Stimulated activated CD8-positive, alpha-beta memory T cell treated with anti-CD3 and anti-CD28 coated beads, Interleukin-7, amount 100 ng/mL, for 4 hours (primary cell): Measurements from ENCODE around the gene ICAM1.

Source experiments
- DNase-seq, 2 donors: peaks; one replicate each; pipeline ENCODE4 v3.0.0-alpha.2; 2020; ENCODE audit warnings: low read depth in 2 of 2

Gene ICAM1

DNA sequence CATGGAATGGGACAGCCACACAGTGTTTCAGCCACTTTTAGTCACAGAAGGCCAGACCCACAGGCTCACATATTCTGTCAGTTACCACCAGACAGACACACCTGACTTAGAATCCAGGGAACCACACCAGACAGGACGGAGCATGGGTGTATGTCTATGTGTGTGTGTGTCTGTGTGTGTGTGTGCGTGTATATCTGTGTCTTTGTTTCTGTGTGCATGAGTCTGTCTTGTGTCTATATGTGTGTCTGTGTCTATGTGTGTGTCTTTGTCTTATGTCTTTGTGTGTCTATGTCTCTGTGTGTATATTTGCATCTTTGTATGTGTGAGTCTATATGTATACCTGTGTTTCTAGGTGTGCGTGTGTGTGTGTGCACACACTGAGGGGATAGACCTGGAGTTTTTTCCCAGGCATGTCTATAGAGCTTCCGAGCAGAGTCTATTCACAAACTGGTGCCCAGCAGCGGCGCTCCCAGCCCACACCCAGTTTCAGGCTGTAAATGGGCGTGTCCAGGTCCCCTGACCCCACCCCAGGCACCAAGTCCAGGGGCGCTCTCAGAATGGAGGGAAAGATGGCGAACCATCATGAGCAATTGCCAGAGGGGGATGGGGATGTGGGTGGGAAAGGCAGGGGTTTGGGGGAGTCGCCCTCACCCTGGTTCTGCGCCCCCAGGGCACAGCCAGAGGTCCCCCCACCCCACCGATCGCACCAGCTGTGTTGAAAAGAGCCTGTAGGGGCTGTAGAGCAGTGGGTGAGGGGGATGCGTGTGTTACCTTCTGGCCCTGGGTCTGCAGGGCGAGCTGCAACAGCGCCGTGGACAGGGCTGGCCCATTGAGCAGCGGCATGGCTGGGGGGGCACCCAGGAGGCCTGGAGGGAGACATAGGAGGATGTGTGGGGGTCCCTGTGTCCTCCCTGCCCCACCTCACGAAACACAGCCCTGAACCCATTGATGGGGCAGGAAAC is 51.2 kb downstream of the ICAM1 start:
- no peak for DNase-seq

DNA sequence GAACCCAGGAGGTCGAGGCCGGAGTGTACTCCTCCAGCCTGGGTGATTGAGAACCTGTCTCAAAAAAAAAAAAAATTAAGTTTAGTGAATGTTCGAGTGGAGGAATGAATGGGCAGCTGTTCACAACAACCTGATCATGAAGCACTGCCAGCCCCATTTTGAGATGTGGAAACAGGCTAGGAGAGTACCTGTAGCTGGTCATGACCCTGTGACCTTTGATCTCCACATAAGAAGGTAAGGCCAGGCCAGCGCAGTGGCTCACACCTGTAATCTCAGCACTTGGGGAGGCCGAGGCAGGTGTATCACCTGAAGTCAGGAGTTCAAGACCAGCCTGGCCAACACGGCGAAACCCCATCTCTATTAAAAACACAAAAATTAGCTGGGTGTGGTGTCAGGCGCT is 54.8 kb downstream of the ICAM1 start:
- DNase-seq, result no peak

DNA sequence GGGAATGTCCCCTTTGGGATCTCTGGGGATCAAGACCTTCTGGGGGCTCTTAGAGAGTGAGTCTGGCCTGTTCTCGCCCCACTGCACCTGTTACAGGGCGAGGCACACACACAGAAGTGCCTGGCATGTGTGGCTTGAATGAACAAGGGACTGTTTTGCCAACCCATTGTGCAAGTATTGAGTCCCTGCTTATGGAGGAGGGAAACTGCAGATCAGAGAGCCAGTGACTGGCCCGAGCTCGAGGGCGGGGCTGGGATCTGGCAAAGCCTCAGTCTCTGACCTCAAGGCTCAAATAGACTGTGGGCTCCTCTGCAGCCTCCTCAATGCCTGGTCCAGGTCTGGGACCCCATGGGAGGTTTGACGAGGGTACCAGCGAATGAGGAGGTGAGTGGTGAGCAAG is 56.9 kb downstream of the ICAM1 start:
- DNase-seq, result no peak

DNA sequence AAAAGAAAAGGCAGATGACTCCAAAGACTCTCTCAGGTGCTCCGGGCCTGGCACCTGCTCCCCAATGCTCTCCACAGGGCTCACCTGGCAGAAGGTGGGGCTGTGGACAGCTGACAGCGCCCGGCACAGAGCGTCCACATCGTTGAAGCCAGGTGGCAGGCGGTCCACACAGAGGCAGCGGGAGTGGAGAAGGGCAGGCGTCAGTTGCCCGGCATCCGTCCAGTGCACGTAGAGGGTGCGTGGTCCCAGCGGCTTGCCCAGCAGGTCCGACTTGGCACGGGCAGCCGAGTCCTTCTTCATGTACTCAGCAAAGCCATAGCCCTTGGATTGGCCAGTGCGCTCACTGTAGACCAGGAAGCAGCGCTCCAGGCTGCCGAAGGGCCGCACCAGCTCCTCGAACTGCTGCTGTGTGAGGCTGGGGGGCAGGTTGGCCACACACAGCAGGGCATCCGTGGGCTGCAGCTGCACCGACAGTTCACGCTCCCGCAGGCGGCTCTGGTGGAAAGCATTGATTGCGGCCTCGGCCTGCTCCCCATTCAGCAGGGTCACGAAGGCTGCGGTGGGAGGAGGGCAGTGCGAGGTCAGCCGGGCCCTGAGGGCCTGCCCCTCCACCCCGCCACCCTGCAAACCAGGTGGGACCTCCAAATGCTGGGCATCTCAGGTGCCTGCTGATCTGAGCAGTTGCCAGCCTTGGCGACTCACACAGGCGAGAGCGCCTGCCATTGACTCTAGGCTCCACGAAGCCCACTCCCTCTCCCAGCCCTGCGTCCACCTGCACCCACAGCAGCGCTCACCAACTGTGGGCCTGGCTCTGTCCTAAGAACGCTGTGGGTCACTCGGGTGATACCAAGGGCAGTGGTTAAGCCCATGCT is 57.9 kb downstream of the ICAM1 start:
- DNase-seq, result no peak

DNA sequence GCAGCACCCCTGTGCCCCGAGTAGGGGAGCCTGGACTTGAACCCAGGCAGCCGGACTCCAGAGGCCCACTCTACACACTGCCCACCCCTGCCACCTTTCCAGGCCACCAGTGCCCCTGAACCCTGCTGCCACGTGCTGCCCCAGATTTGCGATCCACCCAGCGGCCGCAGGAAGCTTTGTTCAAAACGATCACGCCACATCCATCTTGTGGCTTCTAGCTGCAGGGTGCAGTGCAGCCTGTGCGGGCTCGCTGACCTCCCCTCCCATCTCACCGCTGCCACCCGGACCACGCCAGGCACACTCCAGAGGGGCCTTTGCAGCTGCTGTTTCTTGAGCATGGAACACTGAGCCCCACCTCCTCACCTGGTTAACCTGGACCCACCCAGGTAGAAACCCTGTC is 58.6 kb downstream of the ICAM1 start:
- no peak for DNase-seq

DNA sequence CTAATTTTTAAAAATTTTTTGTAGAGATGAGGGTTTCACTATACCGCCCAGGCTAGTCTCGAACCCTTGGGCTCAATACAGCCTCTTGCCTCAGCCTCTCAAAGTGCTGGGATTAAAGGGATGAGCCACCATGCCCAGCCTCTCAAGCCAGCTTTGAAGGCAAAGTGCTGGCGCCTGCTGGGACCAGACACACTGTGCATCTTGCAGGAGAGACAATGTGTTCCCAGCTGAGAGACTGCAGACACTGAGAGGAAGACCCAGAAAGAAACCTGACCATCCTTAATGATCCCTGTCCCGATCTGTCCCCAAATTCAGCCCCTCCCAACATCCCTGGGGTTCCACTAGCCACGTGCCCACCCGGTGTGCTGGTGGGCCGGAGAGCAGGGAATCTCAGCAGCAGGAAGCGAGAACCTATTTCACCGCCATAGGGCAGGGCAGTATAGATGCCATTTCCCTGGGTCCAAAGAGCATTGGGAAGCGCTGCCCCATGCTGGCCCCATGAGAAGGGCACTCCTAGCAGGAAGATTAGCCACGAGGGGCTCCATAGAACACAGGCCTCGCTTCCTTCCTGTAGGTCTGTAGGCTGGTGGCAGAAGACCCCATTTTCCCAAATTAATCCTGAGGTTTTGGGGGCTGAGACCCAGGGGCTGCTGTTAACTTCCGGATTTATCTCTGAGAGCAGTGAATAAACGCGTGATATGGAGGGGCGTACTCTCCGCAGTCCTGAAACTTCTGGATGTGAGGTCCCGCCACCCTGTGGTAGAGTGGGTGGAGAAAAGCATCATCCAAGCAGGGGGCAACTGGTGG is 61.4 kb downstream of the ICAM1 start:
- no peak for DNase-seq

DNA sequence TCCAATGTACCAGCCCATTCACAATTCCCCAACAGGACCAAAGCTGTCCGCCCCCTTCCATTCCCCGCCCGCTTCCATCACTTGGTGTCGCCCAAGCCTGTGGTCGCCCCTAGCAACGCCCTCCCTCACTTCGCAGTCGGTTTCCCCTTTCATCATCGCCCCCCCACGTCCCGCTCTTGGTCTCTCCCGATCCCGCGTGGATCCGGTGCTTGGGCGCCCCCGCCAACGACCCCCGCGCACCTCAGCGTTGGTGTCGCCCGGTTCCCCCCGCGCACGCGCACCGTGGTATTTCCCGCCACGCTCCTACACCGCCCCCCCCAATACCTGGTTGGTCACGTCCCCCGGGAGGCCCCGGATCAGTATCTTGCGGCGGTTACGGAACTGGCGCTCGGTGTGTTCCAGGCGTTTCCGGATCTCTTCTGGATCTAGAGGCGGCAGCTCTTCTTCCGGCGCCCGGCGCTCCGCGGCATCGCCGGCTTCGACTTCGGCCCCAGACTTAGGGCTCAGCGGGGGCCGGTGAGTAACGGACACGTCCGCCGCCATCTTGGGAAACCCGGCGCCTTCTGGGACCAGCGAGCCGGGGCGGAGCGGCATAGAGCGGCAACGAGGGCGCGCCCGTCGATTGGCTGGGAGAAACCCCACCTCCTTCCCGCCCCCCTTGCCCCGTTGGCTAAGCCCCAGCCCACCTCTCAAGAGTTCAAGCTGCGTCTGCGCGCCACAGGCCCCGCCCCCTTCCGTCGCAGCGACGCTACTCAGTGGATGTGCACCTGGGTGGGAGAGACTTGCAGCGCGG is 62.2 kb downstream of the ICAM1 start, which contains the start of gene RAVER1:
Gene RAVER1, minus strand, starts transcription at position 565 of the 793 bp plus-strand sequence. Its CDS starts 22 bp downstream, at position 543.
- peak; percentile 95 to 99 for DNase-seq

DNA sequence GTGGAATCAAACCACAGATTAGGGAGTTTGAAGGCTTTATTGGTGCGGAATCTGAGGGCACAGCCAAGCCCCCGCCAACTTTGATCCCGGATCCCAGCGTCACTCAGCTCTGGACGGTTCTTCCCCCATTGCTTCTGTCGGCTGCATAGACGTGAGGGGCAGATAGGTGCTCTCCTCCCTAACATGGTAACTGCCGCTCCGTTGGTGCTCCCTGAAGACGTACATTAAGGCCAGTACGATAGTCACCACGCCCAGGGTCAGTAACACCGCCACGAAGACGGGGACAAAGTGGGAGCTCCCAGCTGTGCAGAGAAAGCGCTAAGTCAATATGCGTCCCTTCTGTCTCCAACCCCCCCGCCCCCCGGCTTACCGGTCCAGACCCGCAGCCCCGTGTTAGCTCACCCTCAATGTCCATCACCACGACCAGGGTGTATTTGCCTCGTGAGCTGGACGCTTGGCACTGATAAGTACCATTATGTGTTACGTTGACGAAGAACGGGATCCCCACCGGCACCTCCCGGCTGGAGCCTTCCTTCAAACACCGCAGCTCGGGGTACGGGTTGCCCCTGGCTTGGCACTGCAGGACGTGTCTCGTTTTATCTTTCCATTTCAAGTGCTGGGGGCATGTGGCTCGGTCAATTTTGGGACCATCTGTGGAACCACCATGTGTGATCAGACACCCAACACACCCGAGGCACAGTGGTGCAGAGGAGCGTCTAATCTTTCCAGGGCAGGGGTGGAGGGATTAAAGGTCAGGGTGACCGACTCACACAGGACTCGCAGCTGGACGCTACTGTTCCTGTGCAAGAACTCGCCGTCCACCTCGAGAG is 63.1 kb downstream of the ICAM1 start:
- no peak for DNase-seq

DNA sequence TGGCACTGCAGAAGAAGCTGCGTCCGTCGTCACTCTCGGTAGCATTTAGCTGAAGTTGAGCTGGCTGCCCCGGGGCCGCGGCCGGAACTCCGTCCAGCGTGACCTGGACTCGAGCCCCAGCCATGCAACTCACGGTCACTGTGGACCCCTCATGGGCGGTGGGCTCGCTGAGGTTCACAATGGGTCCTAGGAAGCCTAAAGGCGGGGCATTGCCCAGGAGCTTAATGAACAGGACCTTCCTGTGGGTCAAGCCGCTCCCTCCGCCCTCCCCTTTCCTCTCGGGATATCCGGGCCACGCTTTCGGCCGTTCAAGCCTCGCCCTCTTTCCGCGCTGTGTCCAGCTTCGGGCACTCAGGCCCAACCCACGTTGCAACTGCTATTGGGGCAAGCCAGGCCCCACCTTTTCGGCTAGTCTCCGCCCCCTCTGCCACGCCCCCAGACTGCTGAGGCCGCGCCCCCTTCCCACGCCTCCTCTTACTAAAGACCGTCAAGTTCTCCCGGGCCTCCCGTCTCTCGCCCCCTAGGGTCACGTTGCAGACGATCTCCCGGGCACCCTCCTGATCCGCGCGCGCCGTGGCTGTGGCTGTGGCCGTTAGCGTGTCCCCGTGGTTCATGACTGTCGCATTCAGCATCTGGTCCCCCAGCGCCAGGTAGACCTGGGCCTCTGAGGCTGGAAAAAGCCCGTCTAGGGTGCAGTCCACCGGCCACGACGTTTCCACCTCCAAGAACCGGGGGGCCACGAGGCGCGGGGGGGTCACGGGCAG is 63.9 kb downstream of the ICAM1 start:
- DNase-seq, result no peak

DNA sequence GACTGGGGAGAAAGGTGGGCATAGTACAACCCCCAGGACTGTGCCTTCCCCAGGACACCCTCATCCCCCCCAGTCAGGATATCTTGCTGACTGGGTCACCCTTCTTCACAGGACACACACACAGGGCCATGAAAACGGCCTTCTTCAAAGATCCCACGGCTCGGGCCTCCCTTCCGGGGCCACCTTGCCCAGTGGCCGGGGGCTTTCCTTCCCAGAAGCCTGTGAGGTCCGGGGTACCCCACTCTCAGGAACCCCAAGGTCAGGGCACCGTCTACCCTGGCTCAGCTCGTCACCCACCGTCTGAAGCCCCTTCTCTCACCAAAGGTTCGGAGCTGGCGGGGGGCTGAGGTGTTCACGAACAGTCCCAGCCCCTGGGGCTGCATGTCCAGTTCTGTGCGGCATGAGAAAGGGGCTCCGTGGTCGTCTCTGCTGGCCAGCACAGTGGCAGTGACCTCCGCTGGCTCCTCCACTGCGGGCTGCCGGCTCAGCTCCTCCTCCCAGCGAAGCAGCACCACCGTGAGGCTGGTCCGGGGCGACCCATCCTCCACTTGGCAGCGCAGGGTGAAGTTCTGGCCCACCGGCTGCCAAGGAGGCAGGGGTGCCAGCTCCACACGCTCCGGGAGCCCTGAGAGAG is 64.5 kb downstream of the ICAM1 start:
- no peak for DNase-seq
